ENCODE measurements around the gene DCDC1.

GRCh38 chr11:31248768-31249167, 120.8 kb downstream of the DCDC1 start:
- TF ChIP-seq, protein P1, sequence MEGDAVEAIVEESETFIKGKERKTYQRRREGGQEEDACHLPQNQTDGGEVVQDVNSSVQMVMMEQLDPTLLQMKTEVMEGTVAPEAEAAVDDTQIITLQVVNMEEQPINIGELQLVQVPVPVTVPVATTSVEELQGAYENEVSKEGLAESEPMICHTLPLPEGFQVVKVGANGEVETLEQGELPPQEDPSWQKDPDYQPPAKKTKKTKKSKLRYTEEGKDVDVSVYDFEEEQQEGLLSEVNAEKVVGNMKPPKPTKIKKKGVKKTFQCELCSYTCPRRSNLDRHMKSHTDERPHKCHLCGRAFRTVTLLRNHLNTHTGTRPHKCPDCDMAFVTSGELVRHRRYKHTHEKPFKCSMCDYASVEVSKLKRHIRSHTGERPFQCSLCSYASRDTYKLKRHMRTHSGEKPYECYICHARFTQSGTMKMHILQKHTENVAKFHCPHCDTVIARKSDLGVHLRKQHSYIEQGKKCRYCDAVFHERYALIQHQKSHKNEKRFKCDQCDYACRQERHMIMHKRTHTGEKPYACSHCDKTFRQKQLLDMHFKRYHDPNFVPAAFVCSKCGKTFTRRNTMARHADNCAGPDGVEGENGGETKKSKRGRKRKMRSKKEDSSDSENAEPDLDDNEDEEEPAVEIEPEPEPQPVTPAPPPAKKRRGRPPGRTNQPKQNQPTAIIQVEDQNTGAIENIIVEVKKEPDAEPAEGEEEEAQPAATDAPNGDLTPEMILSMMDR (IDR thresholded peaks at IDR 0.05; ENCODE audit: low read depth, low read length), result no peak
- no peak for TF ChIP-seq EZH2phosphoT487 (IDR thresholded peaks at IDR 0.05; ENCODE audit: low read depth)
